HepG2 (cell line): ENCODE measurements around the gene TKTL2.
"Not testable (repeated sequence)": the region's sequence is repeated elsewhere in the genome, so short reads cannot be mapped to it uniquely, and the experiment has no call there.

Source experiments
- ESRRA ChIP-seq: sonication (generic); formaldehyde crosslinking; IDR thresholded peaks from 2 replicates; pipeline ENCODE4 v1.5.1; 2020; ENCODE audit warnings: mild to moderate bottlenecking, low read depth, missing genetic modification reagents
- HOXA7 ChIP-seq: sonication (generic); formaldehyde crosslinking; IDR thresholded peaks from 2 replicates; pipeline ENCODE4 v1.8.1; 2022; ENCODE audit warnings: mild to moderate bottlenecking, missing genetic modification reagents, moderate library complexity
- ZNF33A ChIP-seq: sonication (generic); formaldehyde crosslinking; IDR thresholded peaks from 2 replicates; pipeline ENCODE4 v1.5.1; 2020; ENCODE audit warnings: missing genetic modification reagents, mild to moderate bottlenecking, moderate library complexity, borderline replicate concordance
- TF ChIP-seq, protein P1 (sequence below): sonication (generic); formaldehyde crosslinking; IDR thresholded peaks from 2 replicates; pipeline ENCODE4 v1.5.0; 2020; ENCODE audit warnings: mild to moderate bottlenecking, missing genetic modification reagents, moderate library complexity
- TF ChIP-seq, protein P2 (sequence below): sonication (generic); formaldehyde crosslinking; conservative IDR thresholded peaks from 2 replicates; pipeline ENCODE4 v1.4.0; 2020; ENCODE audit warnings: missing genetic modification reagents

DNA sequence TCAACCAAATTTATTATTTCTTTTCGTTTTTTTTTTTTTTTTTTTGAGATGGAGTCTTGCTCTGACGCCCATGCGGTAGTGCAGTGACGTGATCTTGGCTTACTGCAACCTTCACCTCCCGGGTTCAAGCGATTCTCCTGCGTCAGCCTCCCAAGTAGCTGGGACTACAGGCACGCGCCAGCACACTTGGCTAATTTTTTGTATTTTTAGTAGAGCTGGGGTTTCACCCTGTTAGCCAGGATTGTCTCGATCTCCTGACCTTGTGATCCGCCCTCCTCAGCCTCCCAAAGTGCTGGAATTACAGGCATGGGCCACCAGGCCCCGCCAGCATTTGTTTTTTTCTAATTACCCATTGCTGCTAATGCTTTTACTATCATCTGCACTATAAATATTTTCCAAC, 26.5 kb downstream of the TKTL2 start:
- not testable (repeated sequence) for TF ChIP-seq ESRRA (CRISPR knock-in tag); ZNF33A; HOXA7
- TF ChIP-seq, protein P1, sequence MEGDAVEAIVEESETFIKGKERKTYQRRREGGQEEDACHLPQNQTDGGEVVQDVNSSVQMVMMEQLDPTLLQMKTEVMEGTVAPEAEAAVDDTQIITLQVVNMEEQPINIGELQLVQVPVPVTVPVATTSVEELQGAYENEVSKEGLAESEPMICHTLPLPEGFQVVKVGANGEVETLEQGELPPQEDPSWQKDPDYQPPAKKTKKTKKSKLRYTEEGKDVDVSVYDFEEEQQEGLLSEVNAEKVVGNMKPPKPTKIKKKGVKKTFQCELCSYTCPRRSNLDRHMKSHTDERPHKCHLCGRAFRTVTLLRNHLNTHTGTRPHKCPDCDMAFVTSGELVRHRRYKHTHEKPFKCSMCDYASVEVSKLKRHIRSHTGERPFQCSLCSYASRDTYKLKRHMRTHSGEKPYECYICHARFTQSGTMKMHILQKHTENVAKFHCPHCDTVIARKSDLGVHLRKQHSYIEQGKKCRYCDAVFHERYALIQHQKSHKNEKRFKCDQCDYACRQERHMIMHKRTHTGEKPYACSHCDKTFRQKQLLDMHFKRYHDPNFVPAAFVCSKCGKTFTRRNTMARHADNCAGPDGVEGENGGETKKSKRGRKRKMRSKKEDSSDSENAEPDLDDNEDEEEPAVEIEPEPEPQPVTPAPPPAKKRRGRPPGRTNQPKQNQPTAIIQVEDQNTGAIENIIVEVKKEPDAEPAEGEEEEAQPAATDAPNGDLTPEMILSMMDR (CRISPR knock-in tag) = not testable (repeated sequence)
- TF ChIP-seq, protein P2, sequence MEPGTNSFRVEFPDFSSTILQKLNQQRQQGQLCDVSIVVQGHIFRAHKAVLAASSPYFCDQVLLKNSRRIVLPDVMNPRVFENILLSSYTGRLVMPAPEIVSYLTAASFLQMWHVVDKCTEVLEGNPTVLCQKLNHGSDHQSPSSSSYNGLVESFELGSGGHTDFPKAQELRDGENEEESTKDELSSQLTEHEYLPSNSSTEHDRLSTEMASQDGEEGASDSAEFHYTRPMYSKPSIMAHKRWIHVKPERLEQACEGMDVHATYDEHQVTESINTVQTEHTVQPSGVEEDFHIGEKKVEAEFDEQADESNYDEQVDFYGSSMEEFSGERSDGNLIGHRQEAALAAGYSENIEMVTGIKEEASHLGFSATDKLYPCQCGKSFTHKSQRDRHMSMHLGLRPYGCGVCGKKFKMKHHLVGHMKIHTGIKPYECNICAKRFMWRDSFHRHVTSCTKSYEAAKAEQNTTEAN (CRISPR knock-in tag) = not testable (repeated sequence)
